ENCODE results near the gene TMEM205. TPM values are rescaled to one million over a fixed set of nuclear protein-coding genes. Genes with fewer than 3 reads are reported as not detected.

The TMEM205 gene
- total RNA-seq, 3 donors from 2014 or later (not counting 1 experiment from before 2014, with no cell fraction given), result 25.0 to 29.9 (median 29.5) TPM

GRCh38 chr19:11365557-11366117, 19.6 kb upstream of the TMEM205 start:
- Mint-ChIP-seq H3K27ac (no peak overlapping the region), H3K36me3 (no peaks in the 10 kb centered on the region), H3K9me3 (no peaks in the 10 kb centered on the region), H3K4me1 (no peaks in the 10 kb centered on the region), H3K4me3 (no peak overlapping the region), H3K27me3 (ENCODE audit: low read depth in 2 of 2) (no peaks in the 10 kb centered on the region)
- TF ChIP-seq, protein P1, sequence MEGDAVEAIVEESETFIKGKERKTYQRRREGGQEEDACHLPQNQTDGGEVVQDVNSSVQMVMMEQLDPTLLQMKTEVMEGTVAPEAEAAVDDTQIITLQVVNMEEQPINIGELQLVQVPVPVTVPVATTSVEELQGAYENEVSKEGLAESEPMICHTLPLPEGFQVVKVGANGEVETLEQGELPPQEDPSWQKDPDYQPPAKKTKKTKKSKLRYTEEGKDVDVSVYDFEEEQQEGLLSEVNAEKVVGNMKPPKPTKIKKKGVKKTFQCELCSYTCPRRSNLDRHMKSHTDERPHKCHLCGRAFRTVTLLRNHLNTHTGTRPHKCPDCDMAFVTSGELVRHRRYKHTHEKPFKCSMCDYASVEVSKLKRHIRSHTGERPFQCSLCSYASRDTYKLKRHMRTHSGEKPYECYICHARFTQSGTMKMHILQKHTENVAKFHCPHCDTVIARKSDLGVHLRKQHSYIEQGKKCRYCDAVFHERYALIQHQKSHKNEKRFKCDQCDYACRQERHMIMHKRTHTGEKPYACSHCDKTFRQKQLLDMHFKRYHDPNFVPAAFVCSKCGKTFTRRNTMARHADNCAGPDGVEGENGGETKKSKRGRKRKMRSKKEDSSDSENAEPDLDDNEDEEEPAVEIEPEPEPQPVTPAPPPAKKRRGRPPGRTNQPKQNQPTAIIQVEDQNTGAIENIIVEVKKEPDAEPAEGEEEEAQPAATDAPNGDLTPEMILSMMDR (IDR thresholded peaks at IDR 0.05), result no peak
- H3K4me1 ChIP-seq (ENCODE audit: control insufficient read depth, insufficient read depth, low read length), result no peaks in the 10 kb centered on the region
- no peak overlapping the region for H3K4me3 ChIP-seq (ENCODE audit: low read length)
- intact Hi-C loops (cut with micrococcal nuclease), result no loop called here
- ATAC-seq, result no peak
- no peaks in the 10 kb centered on the region for H3K9me3 ChIP-seq (ENCODE audit: control insufficient read depth, insufficient read depth, low read length)
- 95% methylated on average over 5 of the region's 7 CpGs for WGBS (ENCODE audit: insufficient coverage)
- DNase-seq, result no peak
- H3K27ac ChIP-seq (ENCODE audit: low read length), result no peak overlapping the region
- peaks cover 2% of the 10 kb centered on the region for H3K36me3 ChIP-seq (ENCODE audit: control insufficient read depth, insufficient read depth, low read length)
- H3K27me3 ChIP-seq (ENCODE audit: control insufficient read depth, insufficient read depth, low read length), result no peaks in the 10 kb centered on the region

DNA sequence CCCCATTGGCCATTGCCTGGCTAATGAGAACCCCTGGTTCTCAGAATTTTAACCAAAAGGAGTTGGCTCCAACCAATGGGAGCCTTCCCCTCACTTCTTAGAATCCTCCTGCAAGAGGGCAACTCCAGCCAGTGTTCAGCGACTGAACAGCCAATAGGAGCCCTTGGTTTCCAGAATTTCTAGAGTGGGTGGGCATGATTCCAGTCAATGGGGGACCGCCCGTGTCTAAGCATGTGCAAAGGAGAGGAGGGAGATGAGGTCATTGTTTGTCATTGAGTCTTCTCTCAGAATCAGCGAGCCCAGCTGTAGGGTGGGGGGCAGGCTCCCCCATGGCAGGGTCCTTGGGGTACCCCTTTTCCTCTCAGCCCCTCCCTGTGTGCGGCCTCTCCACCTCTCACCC, 18.9 kb upstream of the TMEM205 start:
- Mint-ChIP-seq H3K4me1 (no peaks in the 10 kb centered on the region), H3K9me3 (no peaks in the 10 kb centered on the region), H3K36me3 (no peaks in the 10 kb centered on the region), H3K27me3 (ENCODE audit: low read depth in 2 of 2) (no peaks in the 10 kb centered on the region), H3K27ac (no peak overlapping the region), H3K4me3 (no peak overlapping the region)
- H3K27ac ChIP-seq (ENCODE audit: low read length), result no peak overlapping the region
- DNase-seq, result no peak
- intact Hi-C loops (cut with micrococcal nuclease), result no loop called here
- no peaks in the 10 kb centered on the region for H3K9me3 ChIP-seq (ENCODE audit: control insufficient read depth, insufficient read depth, low read length)
- WGBS (ENCODE audit: insufficient coverage), result 86% methylated on average over 5 of the region's 5 CpGs
- H3K4me1 ChIP-seq (ENCODE audit: control insufficient read depth, insufficient read depth, low read length), result no peaks in the 10 kb centered on the region
- H3K27me3 ChIP-seq (ENCODE audit: control insufficient read depth, insufficient read depth, low read length), result no peaks in the 10 kb centered on the region
- TF ChIP-seq, protein P1 (IDR thresholded peaks at IDR 0.05), result no peak
- no peak overlapping the region for H3K4me3 ChIP-seq (ENCODE audit: low read length)
- ATAC-seq, result no peak
- peaks cover 2% of the 10 kb centered on the region for H3K36me3 ChIP-seq (ENCODE audit: control insufficient read depth, insufficient read depth, low read length)

DNA sequence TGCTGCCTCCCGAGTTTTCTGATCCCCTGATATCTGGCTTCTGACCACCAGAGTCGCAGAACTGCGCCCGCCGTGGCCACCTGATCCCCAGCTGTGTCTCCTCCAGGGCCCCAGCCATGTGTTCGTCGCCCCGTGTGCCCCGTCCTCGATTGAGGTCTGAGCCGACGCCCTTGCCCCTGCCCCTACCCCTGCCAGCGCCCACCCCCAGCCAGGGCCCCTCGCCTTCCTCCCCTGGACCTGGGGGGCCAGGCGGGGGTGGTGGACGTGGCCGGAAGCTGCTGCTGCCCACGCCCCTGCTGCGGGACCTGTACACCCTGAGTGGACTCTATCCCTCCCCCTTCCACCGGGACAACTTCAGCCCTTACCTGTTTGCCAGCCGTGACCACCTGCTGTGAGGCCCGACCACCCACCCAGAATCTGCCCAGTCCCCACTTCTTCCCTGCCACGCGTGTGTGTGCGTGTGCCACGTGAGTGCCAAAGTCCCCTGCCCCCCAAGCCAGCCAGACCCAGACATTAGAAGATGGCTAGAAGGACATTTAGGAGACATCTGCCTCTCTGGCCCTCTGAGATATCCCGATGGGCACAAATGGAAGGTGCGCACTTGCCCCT, 18.3 kb upstream of the TMEM205 start:
- intact Hi-C loops (cut with micrococcal nuclease), result no loop called here
- no peak overlapping the region for H3K4me3 Mint-ChIP-seq
- no peaks in the 10 kb centered on the region for H3K9me3 ChIP-seq (ENCODE audit: control insufficient read depth, insufficient read depth, low read length)
- no peak overlapping the region for H3K27ac ChIP-seq (ENCODE audit: low read length)
- H3K36me3 ChIP-seq (ENCODE audit: control insufficient read depth, insufficient read depth, low read length), result peaks cover 2% of the 10 kb centered on the region
- H3K36me3 Mint-ChIP-seq, result no peaks in the 10 kb centered on the region
- no peak overlapping the region for H3K4me3 ChIP-seq (ENCODE audit: low read length)
- H3K9me3 Mint-ChIP-seq, result no peaks in the 10 kb centered on the region
- WGBS (ENCODE audit: insufficient coverage), result 94% methylated on average over 28 of the region's 28 CpGs
- H3K4me1 Mint-ChIP-seq, result no peaks in the 10 kb centered on the region
- H3K27me3 ChIP-seq (ENCODE audit: control insufficient read depth, insufficient read depth, low read length), result no peaks in the 10 kb centered on the region
- H3K27me3 Mint-ChIP-seq (ENCODE audit: low read depth in 2 of 2), result no peaks in the 10 kb centered on the region
- no peak for ATAC-seq
- H3K27ac Mint-ChIP-seq, result no peak overlapping the region
- no peaks in the 10 kb centered on the region for H3K4me1 ChIP-seq (ENCODE audit: control insufficient read depth, insufficient read depth, low read length)
- TF ChIP-seq, protein P1 (IDR thresholded peaks at IDR 0.05), result no peak
- no peak for DNase-seq

DNA sequence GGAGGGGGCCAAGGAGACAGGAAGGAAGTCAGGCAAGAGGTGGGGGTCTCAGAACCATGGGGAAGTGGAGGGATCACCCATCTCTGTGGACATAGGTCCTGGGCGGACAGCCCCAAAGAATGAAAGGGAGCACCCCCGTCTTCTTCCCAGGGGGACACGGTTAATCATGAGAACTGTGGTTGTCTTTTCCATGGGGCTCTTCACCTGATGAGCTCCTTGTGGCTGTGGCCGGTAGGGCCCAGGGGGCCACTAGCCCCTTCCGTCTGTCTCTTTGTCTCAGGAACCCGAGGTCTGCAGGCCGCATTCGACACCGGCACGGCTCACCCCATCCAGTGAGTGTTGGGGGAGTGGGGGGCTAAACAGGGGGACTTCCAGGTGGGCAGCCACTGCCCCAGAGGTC, 17.8 kb upstream of the TMEM205 start:
- 96% methylated on average over 10 of the region's 10 CpGs for WGBS (ENCODE audit: insufficient coverage)
- ATAC-seq (no peak), DNase-seq (no peak)
- TF ChIP-seq, protein P1 (IDR thresholded peaks at IDR 0.05), result no peak
- intact Hi-C loops (cut with micrococcal nuclease), result no loop called here
- H3K27ac Mint-ChIP-seq, result no peak overlapping the region
- no peaks in the 10 kb centered on the region for H3K4me1 Mint-ChIP-seq
- Histone ChIP-seq H3K27me3 (ENCODE audit: control insufficient read depth, insufficient read depth, low read length) (no peaks in the 10 kb centered on the region), H3K4me1 (ENCODE audit: control insufficient read depth, insufficient read depth, low read length) (no peaks in the 10 kb centered on the region), H3K9me3 (ENCODE audit: control insufficient read depth, insufficient read depth, low read length) (no peaks in the 10 kb centered on the region), H3K4me3 (ENCODE audit: low read length) (no peak overlapping the region), H3K27ac (ENCODE audit: low read length) (no peak overlapping the region), H3K36me3 (ENCODE audit: control insufficient read depth, insufficient read depth, low read length) (peaks cover 2% of the 10 kb centered on the region)
- H3K4me3 Mint-ChIP-seq, result no peak overlapping the region
- H3K27me3 Mint-ChIP-seq (ENCODE audit: low read depth in 2 of 2), result no peaks in the 10 kb centered on the region
- no peaks in the 10 kb centered on the region for H3K36me3 Mint-ChIP-seq
- H3K9me3 Mint-ChIP-seq, result no peaks in the 10 kb centered on the region

Data from natural killer cell (primary cell).